Choroid plexus epithelial cell (primary cell): ENCODE measurements around the gene HPCA.

Experiments
- DNase-seq: peaks from one replicate; pipeline ENCODE4 v3.0.0-alpha.2; 2010; ENCODE audit warnings: low read depth
- H3K4me3 ChIP-seq: 2 replicates; pipeline ENCODE4 v1.5.1; 2011; ENCODE audit warnings: low read depth, mild to moderate bottlenecking, control low read depth, low read length, moderate library complexity
- TF ChIP-seq, protein P1 (sequence below): conservative IDR thresholded peaks from 2 replicates; pipeline ENCODE4 v1.5.1; 2011; ENCODE audit warnings: low read depth, mild to moderate bottlenecking, control low read depth, inconsistent platforms, low read length, moderate library complexity

Gene HPCA

DNA sequence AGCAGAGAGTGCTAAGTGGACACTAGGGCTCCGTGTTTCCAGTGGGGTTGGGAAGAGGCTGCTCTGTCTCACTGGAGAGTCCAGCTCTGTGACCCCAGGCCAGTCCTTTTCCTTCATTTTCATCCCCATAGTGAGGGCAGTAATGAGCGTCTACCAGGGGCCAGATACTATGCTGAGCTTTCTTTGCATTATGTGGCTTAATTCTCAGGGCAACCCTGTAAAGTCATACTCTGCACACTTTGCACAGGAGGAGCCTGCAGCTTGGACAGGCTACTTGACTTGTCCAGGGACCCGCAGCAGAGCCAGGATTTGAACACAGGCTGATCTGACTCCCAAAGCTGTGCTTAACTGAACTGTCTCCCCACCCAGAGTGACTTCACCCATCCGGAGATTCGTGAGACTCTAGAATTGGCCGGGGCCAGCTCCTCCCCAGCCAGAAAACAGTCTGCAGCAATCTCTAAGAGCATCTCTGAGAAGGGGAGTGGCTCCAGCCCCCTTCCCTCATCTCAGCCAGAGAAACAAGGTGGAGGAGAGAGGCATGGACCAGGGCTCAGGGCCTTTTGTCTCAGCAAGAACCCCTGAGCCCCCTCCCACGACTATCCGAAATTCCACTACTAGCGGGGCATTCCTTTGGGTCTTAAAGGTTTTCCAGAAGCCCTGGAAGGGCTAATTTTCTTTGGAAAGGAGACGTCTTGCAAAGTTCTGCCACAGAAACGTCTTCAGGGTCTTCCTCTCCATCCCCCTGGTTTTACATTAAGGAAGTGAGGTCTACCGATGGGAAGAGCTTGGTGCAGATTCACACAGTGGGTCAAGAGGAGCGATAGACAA lies 14.7 kb upstream of the HPCA start:
- DNase-seq = peak; percentile 17
- TF ChIP-seq, protein P1, sequence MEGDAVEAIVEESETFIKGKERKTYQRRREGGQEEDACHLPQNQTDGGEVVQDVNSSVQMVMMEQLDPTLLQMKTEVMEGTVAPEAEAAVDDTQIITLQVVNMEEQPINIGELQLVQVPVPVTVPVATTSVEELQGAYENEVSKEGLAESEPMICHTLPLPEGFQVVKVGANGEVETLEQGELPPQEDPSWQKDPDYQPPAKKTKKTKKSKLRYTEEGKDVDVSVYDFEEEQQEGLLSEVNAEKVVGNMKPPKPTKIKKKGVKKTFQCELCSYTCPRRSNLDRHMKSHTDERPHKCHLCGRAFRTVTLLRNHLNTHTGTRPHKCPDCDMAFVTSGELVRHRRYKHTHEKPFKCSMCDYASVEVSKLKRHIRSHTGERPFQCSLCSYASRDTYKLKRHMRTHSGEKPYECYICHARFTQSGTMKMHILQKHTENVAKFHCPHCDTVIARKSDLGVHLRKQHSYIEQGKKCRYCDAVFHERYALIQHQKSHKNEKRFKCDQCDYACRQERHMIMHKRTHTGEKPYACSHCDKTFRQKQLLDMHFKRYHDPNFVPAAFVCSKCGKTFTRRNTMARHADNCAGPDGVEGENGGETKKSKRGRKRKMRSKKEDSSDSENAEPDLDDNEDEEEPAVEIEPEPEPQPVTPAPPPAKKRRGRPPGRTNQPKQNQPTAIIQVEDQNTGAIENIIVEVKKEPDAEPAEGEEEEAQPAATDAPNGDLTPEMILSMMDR = no peak
- peak overlapping the region; percentile 51 for H3K4me3 ChIP-seq

DNA sequence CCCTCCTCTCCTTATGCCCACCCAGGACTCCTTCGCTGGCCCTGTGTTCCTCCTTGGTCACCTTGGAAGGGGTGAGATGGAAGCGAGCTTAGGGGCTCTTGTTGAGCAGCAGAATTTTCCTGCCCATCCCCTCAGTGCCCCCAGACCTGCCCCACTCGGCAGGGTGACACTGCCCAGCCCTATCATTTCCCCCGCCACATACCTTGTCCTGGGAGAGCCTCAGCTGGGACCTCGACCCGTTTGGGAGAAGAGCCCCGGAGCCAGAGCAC lies 14.2 kb upstream of the HPCA start:
- DNase-seq = no peak
- TF ChIP-seq, protein P1 = peak; percentile 4
- peak overlapping the region; percentile 30 for H3K4me3 ChIP-seq

DNA sequence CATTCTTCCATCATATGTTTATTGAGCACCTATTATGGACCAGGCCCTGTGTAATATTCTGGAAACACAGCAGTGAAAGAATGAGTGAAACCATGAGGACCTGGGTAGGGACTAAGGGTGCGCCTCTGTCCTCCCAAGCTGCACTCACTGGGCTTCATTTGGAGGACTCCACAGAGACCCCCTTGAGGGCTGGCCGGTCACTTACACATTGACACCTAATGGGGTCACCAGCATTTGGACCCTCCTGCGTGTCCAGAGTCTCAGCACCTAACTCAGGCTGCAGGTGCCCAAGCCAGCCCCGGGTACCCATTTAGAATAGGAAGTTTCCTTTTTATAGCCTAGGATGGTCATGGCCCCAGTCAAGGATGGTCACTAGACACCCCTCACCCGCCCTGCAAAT lies 12.8 kb upstream of the HPCA start:
- no peak for DNase-seq
- TF ChIP-seq, protein P1 = no peak
- H3K4me3 ChIP-seq = no peak overlapping the region

DNA sequence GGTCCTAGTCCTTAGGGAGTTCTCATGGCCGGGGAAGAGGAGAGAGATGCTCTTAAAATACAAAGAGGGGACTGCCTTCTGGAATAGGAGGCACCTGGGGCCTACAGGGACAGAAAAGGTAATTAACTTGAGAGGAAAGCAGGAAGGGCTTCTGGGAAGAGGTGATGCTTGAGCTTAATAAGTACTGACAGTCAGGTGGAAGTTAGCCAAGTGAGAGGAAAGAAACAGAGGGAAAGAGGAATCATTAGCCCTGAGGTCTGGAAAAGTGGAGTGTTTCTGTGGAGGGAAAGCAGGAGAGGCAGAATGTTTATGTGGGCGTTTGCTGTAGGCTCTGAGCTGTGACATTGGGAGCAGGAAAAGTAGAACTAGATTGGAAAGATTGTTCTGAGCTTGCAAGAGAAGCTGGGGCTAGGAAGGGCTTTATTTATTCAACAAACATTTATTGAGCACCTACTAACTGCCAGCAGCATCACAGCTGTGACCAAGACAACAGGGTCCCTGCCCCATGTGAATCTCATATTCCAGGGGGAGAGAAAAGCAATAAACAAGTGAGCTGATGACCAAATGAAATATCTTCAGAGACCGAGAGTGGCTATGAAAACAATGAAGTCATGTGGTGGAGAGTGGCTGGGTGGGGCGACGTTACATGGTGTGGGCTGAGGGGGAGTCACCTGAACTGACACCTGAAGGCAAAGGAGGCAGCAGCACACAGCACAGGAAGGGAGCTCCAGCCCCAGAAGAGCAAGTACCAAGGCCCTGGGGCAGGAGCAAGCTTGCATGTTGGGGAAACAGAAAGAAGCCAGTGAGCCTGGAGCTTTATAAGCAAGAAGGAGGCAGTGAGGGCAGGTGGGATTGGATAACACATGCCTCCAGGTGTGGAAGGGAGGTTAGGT lies 11.2 kb upstream of the HPCA start:
- DNase-seq = no peak
- TF ChIP-seq, protein P1 = no peak
- H3K4me3 ChIP-seq = no peak overlapping the region

DNA sequence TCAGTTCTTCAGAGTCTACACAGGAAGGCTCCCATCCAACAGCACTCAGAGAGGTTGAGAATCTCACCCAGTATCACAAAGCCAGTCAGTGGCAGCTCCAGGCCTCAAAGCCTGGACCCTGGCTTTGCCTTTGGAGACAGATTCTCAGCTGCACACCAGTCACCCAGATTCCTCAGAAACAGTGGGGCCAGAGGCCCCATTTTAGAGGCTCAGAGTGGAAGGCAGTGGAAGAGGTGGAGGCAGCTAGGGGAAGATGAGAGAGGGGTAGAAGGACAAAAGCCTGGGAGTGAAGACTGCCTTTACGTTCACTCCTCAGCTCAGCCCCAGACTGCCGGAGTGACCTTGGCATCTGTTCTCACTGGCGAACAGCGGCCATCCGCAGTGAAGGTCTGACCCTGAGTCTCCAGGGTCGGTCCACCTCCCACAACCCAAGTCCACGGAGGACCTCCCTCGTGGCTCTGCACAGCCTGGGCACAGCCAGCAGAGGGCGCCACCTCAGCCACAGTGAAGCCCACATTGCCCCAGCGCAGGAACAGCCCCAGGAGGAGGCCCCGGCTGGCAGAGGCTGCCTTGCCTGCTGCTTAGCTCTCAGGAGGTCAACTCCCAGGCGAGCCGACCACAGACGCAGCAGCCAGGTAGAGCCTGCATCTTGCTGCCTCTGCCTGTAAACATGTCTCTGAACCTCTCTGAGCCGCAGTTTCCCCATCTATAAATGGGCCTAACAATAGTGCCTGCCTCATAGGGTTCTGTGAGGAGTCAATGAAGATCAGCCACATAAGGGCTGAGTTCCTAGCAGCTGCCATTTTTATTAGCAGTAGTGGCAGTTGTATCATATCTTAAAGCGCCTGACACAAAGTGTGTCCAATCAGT lies 9.7 kb upstream of the HPCA start:
- DNase-seq = peak; percentile 60
- TF ChIP-seq, protein P1 = peak; percentile 90

DNA sequence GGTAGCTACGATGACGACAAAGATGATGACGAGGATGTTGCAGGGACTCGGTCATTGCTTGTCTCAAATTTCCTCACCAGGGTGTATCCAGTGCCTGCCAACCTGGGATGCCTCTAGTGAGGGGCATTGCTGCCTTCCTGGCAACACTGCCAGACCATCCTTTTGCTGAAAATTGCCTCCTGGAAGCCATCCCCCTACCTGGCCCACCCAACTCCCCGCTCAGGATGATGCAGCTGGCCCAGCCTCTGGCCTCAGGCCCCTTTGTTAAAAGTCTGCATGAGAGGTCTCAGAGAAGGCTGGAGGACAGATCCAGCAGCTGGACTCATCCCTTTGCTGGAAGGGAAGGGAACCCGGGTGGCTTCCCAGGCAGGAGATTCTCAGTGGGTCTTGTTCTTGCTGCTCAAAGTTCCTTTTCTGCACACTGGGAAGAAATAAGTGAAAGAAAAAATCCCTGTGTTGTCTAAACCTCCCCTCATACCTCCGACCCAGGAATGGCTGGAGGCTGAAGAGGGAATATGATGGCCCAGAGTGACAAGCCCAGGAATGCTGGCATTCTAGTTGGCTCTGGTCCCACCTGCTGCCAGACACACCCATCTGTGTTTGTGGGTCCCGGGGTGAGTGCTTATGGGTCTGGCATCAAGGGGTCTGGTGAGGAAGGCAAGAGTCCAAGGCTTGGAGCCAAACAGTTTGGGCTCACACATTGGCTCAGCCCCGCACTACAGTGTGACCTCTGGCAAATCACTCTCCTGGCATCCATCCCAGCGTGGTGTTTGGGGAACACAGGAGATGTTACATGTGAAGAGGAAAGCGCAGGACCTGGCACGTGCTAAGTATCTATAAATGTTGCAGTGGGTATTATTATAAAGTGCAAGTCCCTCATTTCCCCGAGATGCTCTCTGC lies 8.8 kb upstream of the HPCA start:
- TF ChIP-seq, protein P1 = no peak
- H3K4me3 ChIP-seq = no peak overlapping the region
- DNase-seq = no peak

More for the DNA sequence above, 9.7 kb upstream of the HPCA start:
- no peak overlapping the region for H3K4me3 ChIP-seq
